ENCODE results near the gene NBEAL1.

NBEAL1 gene

DNA sequence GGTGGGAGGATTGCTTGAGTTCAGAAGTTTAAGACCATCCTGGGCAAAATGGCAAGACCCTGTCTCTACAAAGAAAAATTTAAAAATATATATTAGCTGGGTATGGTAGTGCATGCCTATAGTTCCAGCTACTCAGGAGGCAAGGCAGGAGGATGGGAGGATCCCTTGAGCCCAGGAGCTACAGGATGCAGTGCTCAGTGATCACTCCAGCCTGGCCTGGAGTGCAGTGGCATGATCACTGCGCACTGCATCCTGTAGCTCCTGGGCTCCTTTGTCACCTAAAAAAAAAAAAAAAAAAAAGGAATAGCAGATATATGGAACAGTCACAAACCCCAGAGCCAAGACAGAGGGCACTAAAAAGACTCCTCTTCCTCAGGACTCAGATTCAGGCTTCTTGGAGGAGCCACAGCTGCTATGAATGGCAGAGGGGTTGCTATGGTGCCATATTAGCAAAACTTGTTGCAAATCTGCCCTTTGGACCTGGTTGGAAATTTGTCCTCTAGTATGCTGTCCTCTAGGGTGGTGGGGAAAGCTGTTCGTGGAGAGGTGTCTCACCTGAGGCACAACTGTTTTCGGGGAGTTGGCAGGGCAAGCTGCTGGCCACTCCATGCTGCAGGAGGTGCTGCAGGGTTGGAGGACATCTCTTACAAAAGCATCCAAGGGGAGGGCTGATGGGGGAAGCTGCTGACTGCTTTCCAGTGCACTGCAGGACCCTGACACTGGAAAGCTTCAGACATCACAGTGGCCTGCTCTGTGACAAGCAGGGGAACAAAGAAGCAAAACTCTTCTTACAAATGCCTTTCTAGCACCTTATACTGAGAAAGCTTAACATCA lies 246.9 kb downstream of the NBEAL1 start:
- Histone ChIP-seq H3K9ac (ENCODE audit: low read depth, low read length) (no peak overlapping the region), H3K4me3 (ENCODE audit: low read length) (no peak overlapping the region), H3K27me3 (ENCODE audit: insufficient read depth, low read length) (no peaks in the 10 kb centered on the region), H3K4me1 (ENCODE audit: insufficient read depth, low read length) (no peaks in the 10 kb centered on the region), H3K27ac (ENCODE audit: low read depth, low read length) (no peak overlapping the region), H3K9me3 (ENCODE audit: insufficient read depth, low read depth, low read length) (no peaks in the 10 kb centered on the region), H3K36me3 (ENCODE audit: insufficient read depth, low read length) (peaks cover 20% of the 10 kb centered on the region)
- WGBS, result 93% methylated on average over 3 of the region's 3 CpGs
